Activated T-cell treated with anti-CD3 and anti-CD28 coated beads, Interleukin-2, amount 50 U/mL, for 72 hours (primary cell): ENCODE measurements around the gene SCNN1B. TPM values are rescaled to one million over a fixed set of nuclear protein-coding genes. Genes with fewer than 3 reads are reported as not detected.
"Not testable (repeated sequence)": the region's sequence is repeated elsewhere in the genome, so short reads cannot be mapped to it uniquely, and the experiment has no call there.

ENCODE experiments used
- ATAC-seq, 2 donors: fragments of 150-1000 bp; cut with Tn5 transposase; replicated peaks in 1 of 2; 2 replicates each; pipeline ENCODE4 v1.10.0; 2021; ENCODE audit warnings: moderate library complexity in 2 of 2, mild to moderate bottlenecking in 1 of 2
- DNase-seq, 2 donors: peaks; one replicate each; pipeline ENCODE4 v3.0.0; 2021 to 2022; ENCODE audit warnings: mixed read lengths in 1 of 2
- H3K27ac Mint-ChIP-seq: one replicate; pipeline ENCODE4 v1.8.0; 2022; ENCODE audit warnings: mild to moderate bottlenecking, moderate library complexity, mixed read lengths
- H3K27me3 Mint-ChIP-seq: one replicate; pipeline ENCODE4 v1.8.0; 2022; ENCODE audit warnings: low read depth, mixed read lengths
- H3K36me3 Mint-ChIP-seq, 2 donors: one replicate each; pipeline ENCODE4 v1.8.0; 2022; ENCODE audit warnings: mixed read lengths in 2 of 2, mild to moderate bottlenecking in 1 of 2; ENCODE audit not compliant: insufficient read depth in 2 of 2
- H3K4me1 Mint-ChIP-seq: one replicate; pipeline ENCODE4 v1.8.0; 2022; ENCODE audit warnings: low read depth, mixed read lengths
- H3K4me3 Mint-ChIP-seq, 2 donors: one replicate each; pipeline ENCODE4 v1.8.0; 2022; ENCODE audit warnings: mild to moderate bottlenecking in 2 of 2, mixed read lengths in 2 of 2, moderate library complexity in 2 of 2
- H3K9me3 Mint-ChIP-seq, 2 donors: one replicate each; pipeline ENCODE4 v1.8.0; 2022; ENCODE audit warnings: mixed read lengths in 2 of 2
- total RNA-seq, 2 donors: library from RNA; stranded (reverse); gene quantifications; one replicate each; pipeline ENCODE4 v1.2.3, GENCODE V29; 2022

SCNN1B gene
- total RNA-seq, 2 donors from 2014 or later = not detected

DNA sequence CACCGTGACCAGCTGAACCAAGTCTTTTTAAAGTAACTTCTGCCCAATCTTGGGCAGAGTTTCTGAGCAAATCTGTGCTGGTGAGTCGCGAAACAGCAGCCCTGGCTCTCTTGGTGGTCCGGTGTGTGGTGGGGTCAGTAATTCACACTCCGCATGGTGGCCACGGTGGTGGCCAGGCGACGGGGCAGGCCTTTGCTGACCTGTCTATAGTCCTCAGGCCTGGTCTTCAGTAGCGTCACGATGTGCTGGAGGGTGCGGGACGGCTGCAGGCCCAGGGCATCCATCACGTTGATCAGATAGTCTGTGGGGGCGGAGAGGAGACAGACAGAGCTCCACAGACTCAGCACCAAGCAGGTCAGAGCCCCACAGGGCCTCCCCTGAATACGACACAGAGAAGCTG is 86.7 kb downstream of the SCNN1B start:
- ATAC-seq (no peak), DNase-seq (no peak)
- no peaks in the 10 kb centered on the region for H3K9me3 Mint-ChIP-seq
- no peak overlapping the region for H3K27ac Mint-ChIP-seq
- H3K4me1 Mint-ChIP-seq = no peaks in the 10 kb centered on the region
- no peak overlapping the region for H3K4me3 Mint-ChIP-seq
- no peaks in the 10 kb centered on the region for H3K36me3 Mint-ChIP-seq
- H3K27me3 Mint-ChIP-seq = no peaks in the 10 kb centered on the region

- ATAC-seq = no peak
- H3K4me3 Mint-ChIP-seq = no peak overlapping the region
- no peaks in the 10 kb centered on the region for H3K4me1 Mint-ChIP-seq
- no peak overlapping the region for H3K27ac Mint-ChIP-seq
- no peak for DNase-seq
- H3K27me3 Mint-ChIP-seq = no peaks in the 10 kb centered on the region
- H3K9me3 Mint-ChIP-seq = no peaks in the 10 kb centered on the region
- no peaks in the 10 kb centered on the region for H3K36me3 Mint-ChIP-seq
Measured at GRCh38 chr16:23389201-23389600, 87.1 kb downstream of the SCNN1B start.

- H3K27me3 Mint-ChIP-seq, H3K4me3 Mint-ChIP-seq, H3K4me1 Mint-ChIP-seq, H3K27ac Mint-ChIP-seq, ATAC-seq, H3K9me3 Mint-ChIP-seq, H3K36me3 Mint-ChIP-seq, DNase-seq: not testable (repeated sequence)
Measured at GRCh38 chr16:23389936-23390335, 87.8 kb downstream of the SCNN1B start.

GRCh38 chr16:23391381-23392222 is 89.5 kb downstream of the SCNN1B start:
- ATAC-seq (no peak), DNase-seq (no peak)
- H3K9me3 Mint-ChIP-seq = no peaks in the 10 kb centered on the region
- no peak overlapping the region for H3K27ac Mint-ChIP-seq
- no peaks in the 10 kb centered on the region for H3K4me1 Mint-ChIP-seq
- H3K4me3 Mint-ChIP-seq = no peak overlapping the region
- no peaks in the 10 kb centered on the region for H3K36me3 Mint-ChIP-seq
- H3K27me3 Mint-ChIP-seq = no peaks in the 10 kb centered on the region

DNA sequence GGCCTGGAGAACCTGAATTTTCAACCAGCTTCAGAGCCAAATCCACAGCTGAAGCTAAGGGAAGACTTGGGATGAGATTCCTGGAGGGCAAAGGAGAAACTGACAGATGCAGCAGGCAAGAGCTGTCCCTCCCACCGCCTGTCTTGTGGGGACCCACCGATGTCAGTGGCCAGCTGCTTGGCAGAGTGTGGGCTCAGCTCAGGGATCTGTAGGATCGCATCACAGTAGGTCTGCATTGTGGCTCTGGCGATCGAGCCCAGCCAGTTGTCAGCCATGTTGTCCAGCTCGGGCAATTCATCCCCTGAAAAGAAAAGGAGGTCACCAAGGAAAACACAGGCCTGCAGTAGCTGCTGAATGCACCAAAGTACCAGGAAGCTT is 90.1 kb downstream of the SCNN1B start:
- no peaks in the 10 kb centered on the region for H3K9me3 Mint-ChIP-seq

GRCh38 chr16:23394141-23394831 is 92.2 kb downstream of the SCNN1B start:
- Mint-ChIP-seq H3K36me3 (peaks cover 0 to 2% of the 10 kb centered on the region in 2 donors), H3K27me3 (no peaks in the 10 kb centered on the region), H3K4me1 (no peaks in the 10 kb centered on the region), H3K4me3 (no peak overlapping the region), H3K9me3 (no peaks in the 10 kb centered on the region), H3K27ac (no peak overlapping the region)
- no peak for DNase-seq
- no peak for ATAC-seq

More for the DNA sequence above, 90.1 kb downstream of the SCNN1B start:
- no peaks in the 10 kb centered on the region for H3K27me3 Mint-ChIP-seq
- no peak overlapping the region for H3K4me3 Mint-ChIP-seq
- DNase-seq (no peak), ATAC-seq (no peak)
- H3K36me3 Mint-ChIP-seq = no peaks in the 10 kb centered on the region
- no peak overlapping the region for H3K27ac Mint-ChIP-seq
- H3K4me1 Mint-ChIP-seq = no peaks in the 10 kb centered on the region

DNA sequence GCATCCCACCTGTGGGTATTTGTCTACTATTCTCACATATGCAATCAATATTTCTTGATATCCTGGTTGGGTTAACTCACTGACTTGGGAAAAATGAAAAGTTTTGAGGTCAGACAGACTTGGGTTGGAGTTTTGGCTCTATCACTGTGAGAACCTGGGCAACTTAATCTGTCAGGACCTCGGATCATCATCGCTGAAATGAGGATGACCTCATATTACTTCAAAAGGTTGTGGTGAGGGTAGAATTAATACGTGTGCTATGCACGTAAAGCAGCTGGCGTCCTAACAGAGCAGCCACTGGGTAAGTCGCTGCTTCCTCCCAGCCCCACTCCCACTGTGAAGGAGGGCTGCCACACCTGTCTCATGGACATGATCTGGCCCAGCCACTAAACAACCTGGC is 93.6 kb downstream of the SCNN1B start:
- peaks cover 2 to 4% of the 10 kb centered on the region in 2 donors for H3K36me3 Mint-ChIP-seq
- no peak for ATAC-seq
- no peak overlapping the region for H3K4me3 Mint-ChIP-seq
- H3K9me3 Mint-ChIP-seq = no peaks in the 10 kb centered on the region
- no peak for DNase-seq
- no peaks in the 10 kb centered on the region for H3K4me1 Mint-ChIP-seq
- H3K27ac Mint-ChIP-seq = no peak overlapping the region
- no peaks in the 10 kb centered on the region for H3K27me3 Mint-ChIP-seq

GRCh38 chr16:23397464-23397863 is 95.4 kb downstream of the SCNN1B start:
- H3K36me3 Mint-ChIP-seq = peaks cover 2 to 4% of the 10 kb centered on the region in 2 donors
- H3K4me1 Mint-ChIP-seq = no peaks in the 10 kb centered on the region
- no peaks in the 10 kb centered on the region for H3K9me3 Mint-ChIP-seq
- no peaks in the 10 kb centered on the region for H3K27me3 Mint-ChIP-seq
- no peak for ATAC-seq
- H3K27ac Mint-ChIP-seq = no peak overlapping the region
- no peak overlapping the region for H3K4me3 Mint-ChIP-seq
- DNase-seq = no peak

GRCh38 chr16:23398987-23399805 is 97.1 kb downstream of the SCNN1B start:
- no peak overlapping the region for H3K27ac Mint-ChIP-seq
- peaks cover 4 to 10% of the 10 kb centered on the region in 2 donors for H3K36me3 Mint-ChIP-seq
- DNase-seq = no peak
- H3K27me3 Mint-ChIP-seq = no peaks in the 10 kb centered on the region
- no peak for ATAC-seq
- H3K4me3 Mint-ChIP-seq = no peak overlapping the region
- no peaks in the 10 kb centered on the region for H3K9me3 Mint-ChIP-seq
- H3K4me1 Mint-ChIP-seq = no peaks in the 10 kb centered on the region

DNA sequence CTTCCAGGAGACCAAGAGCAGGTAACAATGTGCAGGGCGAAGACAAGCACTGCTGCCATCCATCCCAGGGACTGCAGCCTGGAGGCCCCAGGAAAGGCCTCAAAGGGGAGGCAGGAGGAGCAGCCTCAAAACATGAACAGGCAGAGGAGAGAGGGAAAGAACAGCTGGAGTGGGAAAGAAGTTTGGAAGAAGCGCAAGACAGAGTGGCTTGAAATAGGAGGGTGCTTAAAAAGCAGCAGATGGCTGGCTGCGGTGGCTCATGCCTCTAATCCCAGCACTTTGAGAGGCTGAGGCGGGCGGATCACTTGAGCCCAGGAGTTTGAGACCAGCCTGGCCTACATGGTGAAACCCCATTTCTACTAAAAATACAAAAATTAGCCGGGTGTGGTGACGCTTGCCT is 98.3 kb downstream of the SCNN1B start:
- not testable (repeated sequence) for ATAC-seq, H3K27ac Mint-ChIP-seq, H3K27me3 Mint-ChIP-seq, DNase-seq, H3K4me3 Mint-ChIP-seq, H3K9me3 Mint-ChIP-seq, H3K4me1 Mint-ChIP-seq, H3K36me3 Mint-ChIP-seq

GRCh38 chr16:23401139-23401538 is 99.0 kb downstream of the SCNN1B start:
- H3K4me1 Mint-ChIP-seq = no peaks in the 10 kb centered on the region
- ATAC-seq (no peak), DNase-seq (no peak)
- H3K9me3 Mint-ChIP-seq = no peaks in the 10 kb centered on the region
- H3K4me3 Mint-ChIP-seq = no peak overlapping the region
- H3K27me3 Mint-ChIP-seq = no peaks in the 10 kb centered on the region
- H3K36me3 Mint-ChIP-seq = peaks cover 4 to 10% of the 10 kb centered on the region in 2 donors
- H3K27ac Mint-ChIP-seq = no peak overlapping the region

DNA sequence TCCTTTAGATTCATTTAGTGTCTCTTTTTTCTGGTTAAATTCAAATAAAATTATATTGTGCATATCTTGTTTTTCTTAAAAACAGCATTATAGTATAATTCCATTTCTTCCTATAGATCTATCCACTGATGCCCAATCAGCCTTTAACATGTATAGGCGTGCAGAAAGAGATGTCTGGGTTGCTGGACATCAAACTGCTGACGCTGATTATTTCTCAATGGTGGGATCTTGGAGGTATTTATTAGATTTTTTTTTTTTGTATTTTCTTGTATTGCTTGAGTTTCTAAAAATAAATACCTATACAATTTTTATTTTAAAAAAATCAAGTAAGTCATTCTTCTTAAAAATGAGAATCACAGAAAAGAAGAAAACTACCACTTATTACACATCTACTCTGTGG is 100.0 kb downstream of the SCNN1B start:
- H3K4me1 Mint-ChIP-seq = no peaks in the 10 kb centered on the region
- H3K4me3 Mint-ChIP-seq = no peak overlapping the region
- H3K9me3 Mint-ChIP-seq = no peaks in the 10 kb centered on the region
- H3K36me3 Mint-ChIP-seq = peaks cover 4 to 10% of the 10 kb centered on the region in 2 donors
- ATAC-seq (no peak), DNase-seq (no peak)
- H3K27me3 Mint-ChIP-seq = no peaks in the 10 kb centered on the region
- no peak overlapping the region for H3K27ac Mint-ChIP-seq

- Mint-ChIP-seq H3K27me3 (no peaks in the 10 kb centered on the region), H3K4me1 (no peaks in the 10 kb centered on the region), H3K27ac (no peak overlapping the region), H3K4me3 (no peak overlapping the region), H3K36me3 (peaks cover 4 to 9% of the 10 kb centered on the region in 2 donors), H3K9me3 (no peaks in the 10 kb centered on the region)
- ATAC-seq (no peak), DNase-seq (no peak)
Measured at GRCh38 chr16:23403547-23403946, 101.4 kb downstream of the SCNN1B start.
